DMS53 (cell line): ENCODE measurements around the gene NCSTN.

Experiments
- DNase-seq: peaks from one replicate; lab custom pipeline; 2025; lab: John Stamatoyannopoulos, UW

Gene NCSTN

GRCh38 chr1:160342953-160343869 is at the start of gene NCSTN, which contains the start of gene COPA:
TSS of gene NCSTN (plus strand) at chr1:160343383. CDS start at chr1:160343397, 14 bp downstream.
TSS of gene COPA (minus strand) at chr1:160343250. CDS start at chr1:160343170, 80 bp downstream.
- peak; percentile 97 for DNase-seq

GRCh38 chr1:160296036-160296435 is 47.1 kb upstream of the NCSTN start:
- DNase-seq: no peak

GRCh38 chr1:160300173-160300572 is 43.0 kb upstream of the NCSTN start:
- DNase-seq: no peak

DNA sequence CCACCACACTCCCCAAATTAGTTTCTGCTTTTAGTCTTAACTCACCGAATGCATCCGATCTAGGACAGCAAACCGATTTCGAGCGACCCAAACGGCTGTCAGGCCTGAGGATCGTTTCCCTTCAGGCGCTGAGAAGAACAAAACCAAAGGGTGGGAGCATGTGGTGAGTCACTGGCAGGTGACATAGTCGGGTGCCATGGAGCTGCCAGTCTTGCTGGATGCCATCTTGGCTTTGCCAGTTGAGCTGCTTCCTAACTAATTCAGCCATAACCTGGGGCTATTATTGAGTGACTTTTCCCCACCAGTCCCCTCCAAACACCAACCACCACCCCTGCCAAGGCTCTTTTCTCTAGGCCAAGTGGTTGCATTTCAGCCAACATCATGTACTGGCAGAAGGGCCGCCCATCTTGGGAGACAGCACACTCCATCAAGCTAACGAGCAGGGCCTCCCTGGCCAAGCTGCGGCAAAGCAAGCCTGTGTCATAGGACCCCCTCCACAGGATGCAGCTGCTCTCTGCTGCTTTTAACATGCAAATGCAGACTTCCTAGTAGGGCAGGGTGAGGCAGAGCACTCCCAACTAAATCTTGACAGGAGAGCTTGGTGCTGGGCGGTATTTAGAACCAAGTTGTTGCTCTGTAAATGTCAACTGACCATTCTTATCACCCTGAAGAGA is 35.9 kb upstream of the NCSTN start:
- DNase-seq: no peak

- DNase-seq: no peak
These were observed 34.6 kb upstream of the NCSTN start for GRCh38 chr1:160308451-160309184.

DNA sequence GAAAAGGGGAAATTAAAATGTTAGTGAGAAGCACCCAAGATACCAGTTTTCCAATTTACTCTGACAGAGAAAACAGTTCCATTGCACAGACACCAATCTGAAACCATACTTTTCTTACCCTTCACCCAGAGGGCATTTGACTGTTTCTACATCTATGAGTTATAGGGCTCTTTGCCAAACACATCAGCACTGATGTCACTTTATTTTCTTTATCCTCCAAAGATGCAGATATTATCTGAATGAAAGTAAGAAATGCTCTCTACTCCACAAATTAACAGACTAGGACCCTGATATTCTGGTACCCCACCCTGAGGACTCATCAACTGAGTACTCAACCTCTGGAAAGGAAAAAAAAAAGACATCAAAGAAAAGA is 34.0 kb upstream of the NCSTN start:
- DNase-seq: no peak

GRCh38 chr1:160309571-160309970 is 33.6 kb upstream of the NCSTN start:
- DNase-seq: no peak

- DNase-seq: no peak
These were observed 27.8 kb upstream of the NCSTN start for GRCh38 chr1:160315359-160315758.

DNA sequence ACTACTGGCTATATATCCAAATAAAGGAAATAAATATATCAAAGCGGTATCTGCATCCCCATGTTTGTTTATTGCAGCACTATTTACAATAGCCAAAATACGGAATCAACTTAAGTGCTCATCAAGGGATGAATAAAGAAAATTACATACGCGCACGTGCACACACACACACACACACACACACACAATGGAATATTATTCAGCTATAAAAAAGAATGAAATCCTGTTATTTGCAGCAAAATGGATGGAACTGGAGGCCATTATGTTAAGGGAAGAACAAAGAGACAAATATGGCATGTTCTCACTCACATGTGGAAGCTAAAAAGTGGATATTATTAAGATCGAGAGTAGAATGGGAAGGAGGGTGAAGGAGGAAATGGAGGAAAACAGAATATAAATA is 20.4 kb upstream of the NCSTN start:
- DNase-seq: no peak

GRCh38 chr1:160325252-160325651 is 17.9 kb upstream of the NCSTN start:
- DNase-seq: peak; percentile 97

DNA sequence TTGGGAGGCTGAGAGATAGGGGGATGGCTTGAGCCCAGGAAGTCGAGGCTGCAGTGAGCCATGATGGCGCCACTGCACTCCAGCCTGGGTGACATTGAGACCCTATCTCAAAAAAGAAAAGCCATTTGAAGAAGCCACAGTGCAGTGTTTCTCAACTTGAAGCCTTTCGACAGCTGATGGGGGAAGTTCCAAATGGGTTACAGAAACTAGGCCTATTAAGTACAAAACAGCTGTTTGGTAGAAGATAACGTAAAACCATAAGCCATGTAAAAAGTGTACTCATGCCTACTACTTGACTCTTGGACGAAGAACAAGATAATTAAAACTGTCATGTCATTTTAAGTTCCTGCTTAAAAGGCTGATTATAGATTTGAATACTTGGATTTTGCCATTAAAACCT is 16.8 kb upstream of the NCSTN start:
- no peak for DNase-seq

DNA sequence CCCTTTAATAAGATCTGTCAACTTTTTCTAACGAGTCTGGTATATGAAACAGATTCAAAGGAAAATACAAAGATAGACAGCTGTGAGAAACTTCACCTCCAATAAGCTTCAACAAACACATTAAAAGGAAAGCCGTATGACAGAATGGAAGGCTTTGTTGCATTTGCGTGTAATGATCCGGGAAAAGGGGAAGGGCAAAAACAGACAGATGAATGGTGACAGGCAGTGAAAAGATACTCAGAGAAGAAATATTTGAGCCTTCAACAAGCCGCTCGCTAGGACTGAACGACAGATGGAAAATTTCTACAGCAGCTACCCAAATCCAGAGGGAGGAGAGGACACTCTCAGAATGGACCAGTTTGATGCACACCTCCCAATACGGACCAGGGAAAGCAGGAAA is 15.0 kb upstream of the NCSTN start:
- no peak for DNase-seq

- peak; percentile 60 for DNase-seq
These were observed 13.1 kb upstream of the NCSTN start for GRCh38 chr1:160330119-160330518.

GRCh38 chr1:160332516-160332915 is 10.7 kb upstream of the NCSTN start:
- DNase-seq: no peak

- DNase-seq: no peak
These were observed 4.6 kb upstream of the NCSTN start for GRCh38 chr1:160338580-160338979.

DNA sequence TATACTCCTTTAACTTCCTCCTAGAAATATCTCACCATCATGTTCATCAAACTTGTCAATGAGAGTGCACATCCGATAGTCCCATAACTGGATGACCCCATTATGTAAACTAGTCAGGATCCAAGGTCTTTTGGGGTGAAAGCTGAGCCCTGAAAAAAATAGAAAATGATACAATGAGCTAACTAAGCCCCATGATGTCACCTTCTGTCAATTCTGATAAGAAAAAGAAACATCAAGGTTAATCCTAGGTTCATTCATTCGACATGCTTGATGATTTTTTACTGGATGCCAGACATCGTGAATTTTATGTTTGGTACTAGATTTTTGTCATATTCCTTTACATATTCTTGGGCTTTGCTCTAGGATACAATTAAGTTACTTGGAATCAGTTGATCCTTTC is 3.0 kb upstream of the NCSTN start:
- no peak for DNase-seq

GRCh38 chr1:160340866-160341265 is 2.3 kb upstream of the NCSTN start:
- DNase-seq: no peak

GRCh38 chr1:160342526-160342925 is 657 bp upstream of the NCSTN start:
- peak; percentile 43 for DNase-seq

- no peak for DNase-seq
These were observed 1.1 kb downstream of the NCSTN start for GRCh38 chr1:160344241-160344640.

- no peak for DNase-seq
These were observed 1.8 kb downstream of the NCSTN start for GRCh38 chr1:160344936-160345335.

GRCh38 chr1:160346463-160346862 is 3.3 kb downstream of the NCSTN start:
- no peak for DNase-seq

GRCh38 chr1:160346958-160347357 is 3.8 kb downstream of the NCSTN start:
- DNase-seq: no peak

GRCh38 chr1:160351629-160352028 is 8.4 kb downstream of the NCSTN start:
- DNase-seq: no peak
